A549 (cell line): Measurements from ENCODE around the gene INPP5A.

ENCODE experiments used
- CTCF ChIP-seq: fragments of >200 bp; sonication (Bioruptor Twin); formaldehyde crosslinking; IDR thresholded peaks from 3 replicates; pipeline ENCODE4 v1.5.1; 2016
- FOSL2 ChIP-seq, 2 experiments: fragments of 450-650 bp in 1 of 2; fragments of >200 bp in 1 of 2; sonication (Bioruptor Twin) in 1 of 2; formaldehyde crosslinking; IDR thresholded peaks; 2 replicates each; pipeline versions ENCODE4 v1.5.0 to v1.6.1; 2016 to 2020; ENCODE audit warnings: mild to moderate bottlenecking in 1 of 2, moderate library complexity in 1 of 2
- MAZ ChIP-seq: fragments of 150-350 bp; IDR thresholded peaks from 2 replicates; pipeline ENCODE4 v1.6.1; 2014; ENCODE audit warnings: antibody characterized with exemption, low read depth, low read length, borderline replicate concordance
- POLR2A ChIP-seq: IDR thresholded peaks from 2 replicates; pipeline ENCODE4 v1.6.1; 2012; ENCODE audit warnings: mild to moderate bottlenecking, low read length
- SMC3 ChIP-seq: fragments of >200 bp; sonication (Bioruptor Twin); formaldehyde crosslinking; IDR thresholded peaks from 3 replicates; pipeline ENCODE4 v1.6.1; 2018; ENCODE audit warnings: inconsistent platforms
- TF ChIP-seq, protein P1 (sequence below): fragments of 150-350 bp; IDR thresholded peaks from 2 replicates; pipeline ENCODE4 v1.6.1; 2014; ENCODE audit warnings: low read depth, mild to moderate bottlenecking, low read length

DNA sequence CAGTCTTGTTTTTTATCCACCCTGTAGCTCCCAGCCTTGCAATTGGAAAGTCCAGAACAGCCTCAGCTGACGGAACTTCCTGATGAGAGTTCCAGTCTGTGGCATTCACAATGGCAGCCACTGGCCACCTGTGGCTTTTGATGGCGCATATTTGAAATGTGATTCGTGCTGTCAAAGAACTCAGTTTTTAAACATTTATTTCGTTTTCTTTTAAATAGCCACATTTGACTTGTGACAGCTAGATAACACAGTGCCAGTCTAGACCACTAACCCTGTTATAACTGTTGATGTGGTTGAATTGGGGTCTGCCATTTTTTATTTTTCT, 97.3 kb downstream of the INPP5A start:
- TF ChIP-seq FOSL2 (IDR thresholded peaks at IDR 0.05) (no peak), FOSL2 (CRISPR knock-in tag; IDR thresholded peaks at IDR 0.05) (no peak), CTCF (no peak), SMC3 (no peak), POLR2A (no peak), MAZ (no peak)
- TF ChIP-seq, protein P1, sequence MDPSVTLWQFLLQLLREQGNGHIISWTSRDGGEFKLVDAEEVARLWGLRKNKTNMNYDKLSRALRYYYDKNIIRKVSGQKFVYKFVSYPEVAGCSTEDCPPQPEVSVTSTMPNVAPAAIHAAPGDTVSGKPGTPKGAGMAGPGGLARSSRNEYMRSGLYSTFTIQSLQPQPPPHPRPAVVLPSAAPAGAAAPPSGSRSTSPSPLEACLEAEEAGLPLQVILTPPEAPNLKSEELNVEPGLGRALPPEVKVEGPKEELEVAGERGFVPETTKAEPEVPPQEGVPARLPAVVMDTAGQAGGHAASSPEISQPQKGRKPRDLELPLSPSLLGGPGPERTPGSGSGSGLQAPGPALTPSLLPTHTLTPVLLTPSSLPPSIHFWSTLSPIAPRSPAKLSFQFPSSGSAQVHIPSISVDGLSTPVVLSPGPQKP, result no peak
